HCT116 (cell line): ENCODE data around the gene MTOR. TPM values are rescaled to one million over a fixed set of nuclear protein-coding genes. Genes with fewer than 3 reads are reported as not detected.

Source experiments
- ATAC-seq: fragments of 200-7000 bp; cut with Tn5 transposase; 2 replicates; pipeline ENCODE4 v1.9.1; 2020; ENCODE audit warnings: mild to moderate bottlenecking, moderate library complexity
- BruUV-seq: library from RNA; stranded (reverse); fragments of 400-500 nt; replicated peaks from 2 replicates; lab custom pipeline; 2021; lab: Mats Ljungman, UMichigan
- CTCF ChIA-PET: fragments of 300-600 bp; sonication (Branson Sonifier 250); formaldehyde crosslinking; loops from one replicate; lab custom pipeline; 2021; ENCODE audit warnings: antibody characterized with exemption; lab: Charles Lee
- POLR2A ChIA-PET: fragments of 300-600, 350-600 bp; sonication (Branson Sonifier 250); formaldehyde crosslinking; loops from one replicate; lab custom pipeline; 2021; ENCODE audit warnings: antibody characterized with exemption; lab: Charles Lee
- RAD21 ChIA-PET, 2 experiments: fragments of 300-600 bp; sonication (Branson Sonifier 250); formaldehyde crosslinking; loops; one replicate each; lab custom pipeline; 2023; ENCODE audit warnings: low total read pairs in 2 of 2; ENCODE audit not compliant: uncharacterized antibody in 2 of 2, unreplicated experiment in 2 of 2, low non-redundant PET in 1 of 2; lab: Charles Lee
- DNase-seq: peaks from one replicate; pipeline ENCODE4 v3.0.0-alpha.2; 2010; ENCODE audit warnings: low read depth, low spot score
- H2AFZ ChIP-seq: fragments of 200-600 bp; shearing (Covaris generic), sonication (generic); 2 replicates; pipeline ENCODE4 v1.6.1; 2017; ENCODE audit warnings: low read depth, mixed run types, mixed read lengths, antibody characterized with exemption, low read length; ENCODE audit not compliant: poor library complexity, severe bottlenecking
- H3K27ac ChIP-seq: 2 replicates; pipeline ENCODE4 v1.5.1; 2012; ENCODE audit warnings: low read depth, low read length
- H3K27me3 ChIP-seq: fragments of 200-600 bp; sonication (generic); 2 replicates; pipeline ENCODE4 v1.6.1; 2016; ENCODE audit warnings: mixed run types, low read length, mixed read lengths; ENCODE audit not compliant: insufficient read depth
- H3K36me3 ChIP-seq, 2 experiments: fragments of 200-500 bp in 1 of 2; fragments of 200-600 bp in 1 of 2; sonication (Bioruptor generic) in 1 of 2; sonication (generic) in 1 of 2; 2 replicates each; pipeline versions ENCODE4 v1.5.1 to v1.6.1; 2014 to 2016; ENCODE audit warnings: low read length in 2 of 2, inconsistent platforms in 1 of 2, mixed read lengths in 1 of 2, mixed run types in 1 of 2; ENCODE audit not compliant: insufficient read depth in 2 of 2, control insufficient read depth in 1 of 2
- H3K4me1 ChIP-seq, 2 experiments: fragments of 200-600 bp in 1 of 2; sonication (generic) in 1 of 2; 2 replicates each; pipeline versions ENCODE4 v1.5.1 to v1.6.1; 2012 to 2017; ENCODE audit warnings: low read length in 2 of 2, inconsistent platforms in 1 of 2, mild to moderate bottlenecking in 1 of 2, mixed read lengths in 1 of 2, mixed run types in 1 of 2, moderate library complexity in 1 of 2; ENCODE audit not compliant: insufficient read depth in 2 of 2, control insufficient read depth in 1 of 2
- H3K4me2 ChIP-seq: fragments of 200-600 bp; sonication (generic); 2 replicates; pipeline ENCODE4 v1.6.1; 2017; ENCODE audit warnings: mixed run types, low read length, mixed read lengths
- H3K4me3 ChIP-seq, 2 experiments: fragments of 200-600 bp in 1 of 2; sonication (generic) in 1 of 2; replicated peaks in 1 of 2; 2 replicates each; pipeline ENCODE4 v1.5.1; 2011 to 2016; ENCODE audit warnings: low read length in 2 of 2, control low read depth in 1 of 2, low read depth in 1 of 2, mild to moderate bottlenecking in 1 of 2, mixed read lengths in 1 of 2, mixed run types in 1 of 2
- H3K79me2 ChIP-seq: fragments of 200-600 bp; sonication (generic); 2 replicates; pipeline ENCODE4 v1.6.1; 2017; ENCODE audit warnings: mild to moderate bottlenecking, mixed run types, low read length, moderate library complexity, mixed read lengths; ENCODE audit not compliant: insufficient read depth
- H3K9ac ChIP-seq: fragments of 200-600 bp; sonication (generic); 2 replicates; pipeline ENCODE4 v1.6.1; 2016; ENCODE audit warnings: low read length, mixed read lengths
- H3K9me2 ChIP-seq: fragments of 200-600 bp; sonication (generic), shearing (Covaris generic); 2 replicates; pipeline ENCODE4 v1.6.1; 2017; ENCODE audit warnings: mixed run types, mild to moderate bottlenecking, moderate library complexity; ENCODE audit not compliant: insufficient read depth
- H3K9me3 ChIP-seq, 2 experiments: fragments of 200-500 bp in 1 of 2; fragments of 200-600 bp in 1 of 2; sonication (Bioruptor generic) in 1 of 2; sonication (generic) in 1 of 2; 2 replicates each; pipeline ENCODE4 v1.6.1; 2014 to 2017; ENCODE audit warnings: low read length in 2 of 2, mixed read lengths in 2 of 2, inconsistent platforms in 1 of 2, low read depth in 1 of 2, mild to moderate bottlenecking in 1 of 2, mixed run types in 1 of 2, moderate library complexity in 1 of 2; ENCODE audit not compliant: control insufficient read depth in 1 of 2, insufficient read depth in 1 of 2
- H4K20me1 ChIP-seq: fragments of 200-600 bp; sonication (generic), shearing (Covaris generic); 2 replicates; pipeline ENCODE4 v1.6.1; 2017; ENCODE audit warnings: mixed run types, mild to moderate bottlenecking, moderate library complexity; ENCODE audit not compliant: insufficient read depth
- CBX3 ChIP-seq: IDR thresholded peaks from 2 replicates; pipeline ENCODE4 v1.6.1; 2012; ENCODE audit warnings: low read depth
- CTCF ChIP-seq, 3 experiments: fragments of 200-600 bp in 1 of 3; sonication (generic) in 1 of 3; IDR thresholded peaks in 2 of 3; conservative IDR thresholded peaks in 1 of 3; 2 replicates each; pipeline ENCODE4 v1.5.1; 2012 to 2017; ENCODE audit warnings: low read depth in 2 of 3, low read length in 2 of 3, antibody characterized with exemption in 1 of 3, borderline replicate concordance in 1 of 3, control low read depth in 1 of 3, mild to moderate bottlenecking in 1 of 3, mixed read lengths in 1 of 3, mixed run types in 1 of 3, moderate library complexity in 1 of 3; ENCODE audit not compliant: insufficient read depth in 1 of 3
- JUND ChIP-seq: IDR thresholded peaks from 2 replicates; pipeline ENCODE4 v1.6.1; 2012
- RAD21 ChIP-seq: IDR thresholded peaks from 2 replicates; pipeline ENCODE4 v1.6.1; 2012; ENCODE audit warnings: low read depth, mild to moderate bottlenecking
- SIN3A ChIP-seq: IDR thresholded peaks from 2 replicates; pipeline ENCODE4 v1.6.1; 2012; ENCODE audit warnings: low read depth
- SP1 ChIP-seq: IDR thresholded peaks from 2 replicates; pipeline ENCODE4 v1.6.1; 2012; ENCODE audit warnings: low read depth
- intact Hi-C: fragments of 100-400 bp; cut with micrococcal nuclease; formaldehyde crosslinking; loops from 2 replicates; pipeline ENCODE4 v1.10.0; 2022
- total RNA-seq: library from RNA; stranded (reverse); gene quantifications from one replicate; pipeline ENCODE4 v1.2.1, GENCODE V29; 2021; ENCODE audit not compliant: unreplicated experiment
- TF ChIP-seq, protein P1 (sequence below): IDR thresholded peaks from 2 replicates; pipeline ENCODE4 v1.6.1; 2012; ENCODE audit warnings: low read depth
- TF ChIP-seq, protein P2 (sequence below): IDR thresholded peaks from 2 replicates; pipeline ENCODE4 v1.6.1; 2011; ENCODE audit warnings: mild to moderate bottlenecking, low read length, moderate library complexity; ENCODE audit not compliant: insufficient replicate concordance; ENCODE audit errors: extremely low read depth
- TF ChIP-seq, protein P3 (sequence below): IDR thresholded peaks from 2 replicates; pipeline ENCODE4 v1.6.1; 2012

MTOR gene
- total RNA-seq, 1 experiment from 2014 or later, result 42.2 TPM

GRCh38 chr1:11072216-11072917 lies 190.0 kb downstream of the MTOR start:
- Histone ChIP-seq H3K4me3 (no peak overlapping the region), H3K36me3 (peaks cover 66 to 83% of the 10 kb centered on the region in 2 experiments), H3K9me2 (no peaks in the 10 kb centered on the region), H3K9ac (no peak overlapping the region), H3K79me2 (no peaks in the 10 kb centered on the region), H3K27ac (no peak overlapping the region), H4K20me1 (no peaks in the 10 kb centered on the region), H2AFZ (no peak overlapping the region), H3K4me1 (no peaks in the 10 kb centered on the region), H3K4me2 (no peak overlapping the region), H3K27me3 (no peaks in the 10 kb centered on the region), H3K9me3 (no peaks in the 10 kb centered on the region)
- ATAC-seq (no peak), DNase-seq (no peak)
- no peak for TF ChIP-seq RAD21
- BruUV-seq, result no TSS peak
- ChIA-PET CTCF (no interaction called here), RAD21 (no interaction called here), POLR2A (interaction anchor here (1.4 kb wide), 1 partner anchor 27 kb away, joined by 3 read pairs; the partner anchor contains the start of gene EXOSC10)
- intact Hi-C loops, result no loop called here

DNA sequence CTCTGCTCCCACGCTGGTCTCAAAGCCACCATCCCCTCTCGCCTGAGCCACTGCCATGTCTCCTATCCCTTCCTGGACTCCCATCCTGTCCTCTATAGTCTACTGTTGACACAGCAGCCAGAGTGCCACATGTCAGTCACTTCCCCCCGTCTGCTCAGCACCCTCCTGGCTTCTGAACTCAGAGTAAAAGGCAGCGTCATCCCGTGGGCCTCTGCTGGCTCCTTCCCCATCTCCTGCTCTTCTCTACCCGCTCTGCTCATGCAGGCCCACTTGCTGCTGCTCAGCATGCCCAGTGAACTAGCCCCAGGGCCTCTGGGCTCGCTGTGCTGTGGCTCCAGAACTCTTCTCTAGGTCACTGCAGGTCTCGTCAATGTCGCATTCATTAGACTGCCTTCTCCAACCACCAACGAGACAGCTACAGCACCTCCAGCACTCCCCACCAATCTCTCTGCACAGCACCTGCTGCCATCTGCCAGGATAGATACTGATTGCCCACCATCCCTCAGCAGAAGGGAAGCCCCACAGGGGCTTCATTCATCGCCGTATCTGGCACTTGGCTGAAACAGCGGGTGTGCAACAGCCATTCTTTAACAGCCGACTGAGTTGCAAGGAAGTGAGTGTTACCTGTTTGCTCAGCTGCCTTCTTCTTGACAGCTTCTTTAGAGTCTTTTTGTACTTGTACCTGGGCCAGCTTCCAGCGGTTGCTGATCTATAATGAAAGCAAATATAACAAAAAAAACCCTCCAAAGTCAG lies 190.7 kb downstream of the MTOR start:
- H3K9me3 ChIP-seq, result no peaks in the 10 kb centered on the region
- peaks cover 61 to 79% of the 10 kb centered on the region in 2 experiments for H3K36me3 ChIP-seq
- intact Hi-C loops, result no loop called here
- no peaks in the 10 kb centered on the region for H3K4me1 ChIP-seq
- no peak overlapping the region for H2AFZ ChIP-seq
- no peaks in the 10 kb centered on the region for H4K20me1 ChIP-seq
- ATAC-seq (no peak), DNase-seq (no peak)
- no TSS peak for BruUV-seq
- no peak overlapping the region for H3K4me2 ChIP-seq
- ChIA-PET POLR2A (interaction anchor here (1.4 kb wide), 1 partner anchor 28 kb away, joined by 3 read pairs; the partner anchor contains the start of gene EXOSC10), CTCF (no interaction called here), RAD21 (no interaction called here)
- H3K27ac ChIP-seq, result no peak overlapping the region
- H3K4me3 ChIP-seq, result no peak overlapping the region
- no peak overlapping the region for H3K9ac ChIP-seq
- no peaks in the 10 kb centered on the region for H3K9me2 ChIP-seq
- H3K79me2 ChIP-seq, result no peaks in the 10 kb centered on the region
- no peaks in the 10 kb centered on the region for H3K27me3 ChIP-seq
- TF ChIP-seq, protein P1, sequence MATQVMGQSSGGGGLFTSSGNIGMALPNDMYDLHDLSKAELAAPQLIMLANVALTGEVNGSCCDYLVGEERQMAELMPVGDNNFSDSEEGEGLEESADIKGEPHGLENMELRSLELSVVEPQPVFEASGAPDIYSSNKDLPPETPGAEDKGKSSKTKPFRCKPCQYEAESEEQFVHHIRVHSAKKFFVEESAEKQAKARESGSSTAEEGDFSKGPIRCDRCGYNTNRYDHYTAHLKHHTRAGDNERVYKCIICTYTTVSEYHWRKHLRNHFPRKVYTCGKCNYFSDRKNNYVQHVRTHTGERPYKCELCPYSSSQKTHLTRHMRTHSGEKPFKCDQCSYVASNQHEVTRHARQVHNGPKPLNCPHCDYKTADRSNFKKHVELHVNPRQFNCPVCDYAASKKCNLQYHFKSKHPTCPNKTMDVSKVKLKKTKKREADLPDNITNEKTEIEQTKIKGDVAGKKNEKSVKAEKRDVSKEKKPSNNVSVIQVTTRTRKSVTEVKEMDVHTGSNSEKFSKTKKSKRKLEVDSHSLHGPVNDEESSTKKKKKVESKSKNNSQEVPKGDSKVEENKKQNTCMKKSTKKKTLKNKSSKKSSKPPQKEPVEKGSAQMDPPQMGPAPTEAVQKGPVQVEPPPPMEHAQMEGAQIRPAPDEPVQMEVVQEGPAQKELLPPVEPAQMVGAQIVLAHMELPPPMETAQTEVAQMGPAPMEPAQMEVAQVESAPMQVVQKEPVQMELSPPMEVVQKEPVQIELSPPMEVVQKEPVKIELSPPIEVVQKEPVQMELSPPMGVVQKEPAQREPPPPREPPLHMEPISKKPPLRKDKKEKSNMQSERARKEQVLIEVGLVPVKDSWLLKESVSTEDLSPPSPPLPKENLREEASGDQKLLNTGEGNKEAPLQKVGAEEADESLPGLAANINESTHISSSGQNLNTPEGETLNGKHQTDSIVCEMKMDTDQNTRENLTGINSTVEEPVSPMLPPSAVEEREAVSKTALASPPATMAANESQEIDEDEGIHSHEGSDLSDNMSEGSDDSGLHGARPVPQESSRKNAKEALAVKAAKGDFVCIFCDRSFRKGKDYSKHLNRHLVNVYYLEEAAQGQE, result no peak
- TF ChIP-seq SP1 (no peak), CTCF (IDR thresholded peaks at IDR 0.05 in 2 of 3, conservative IDR thresholded peaks at IDR 0.05 in 1 of 3; ENCODE audit: borderline replicate concordance in 1 of 3, insufficient read depth in 1 of 3, low read depth in 2 of 3, low read length in 2 of 3) (no peak), SIN3A (no peak), JUND (no peak), CBX3 (no peak)
- TF ChIP-seq, protein P2, sequence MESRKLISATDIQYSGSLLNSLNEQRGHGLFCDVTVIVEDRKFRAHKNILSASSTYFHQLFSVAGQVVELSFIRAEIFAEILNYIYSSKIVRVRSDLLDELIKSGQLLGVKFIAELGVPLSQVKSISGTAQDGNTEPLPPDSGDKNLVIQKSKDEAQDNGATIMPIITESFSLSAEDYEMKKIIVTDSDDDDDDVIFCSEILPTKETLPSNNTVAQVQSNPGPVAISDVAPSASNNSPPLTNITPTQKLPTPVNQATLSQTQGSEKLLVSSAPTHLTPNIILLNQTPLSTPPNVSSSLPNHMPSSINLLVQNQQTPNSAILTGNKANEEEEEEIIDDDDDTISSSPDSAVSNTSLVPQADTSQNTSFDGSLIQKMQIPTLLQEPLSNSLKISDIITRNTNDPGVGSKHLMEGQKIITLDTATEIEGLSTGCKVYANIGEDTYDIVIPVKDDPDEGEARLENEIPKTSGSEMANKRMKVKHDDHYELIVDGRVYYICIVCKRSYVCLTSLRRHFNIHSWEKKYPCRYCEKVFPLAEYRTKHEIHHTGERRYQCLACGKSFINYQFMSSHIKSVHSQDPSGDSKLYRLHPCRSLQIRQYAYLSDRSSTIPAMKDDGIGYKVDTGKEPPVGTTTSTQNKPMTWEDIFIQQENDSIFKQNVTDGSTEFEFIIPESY, result no peak
- TF ChIP-seq, protein P3, sequence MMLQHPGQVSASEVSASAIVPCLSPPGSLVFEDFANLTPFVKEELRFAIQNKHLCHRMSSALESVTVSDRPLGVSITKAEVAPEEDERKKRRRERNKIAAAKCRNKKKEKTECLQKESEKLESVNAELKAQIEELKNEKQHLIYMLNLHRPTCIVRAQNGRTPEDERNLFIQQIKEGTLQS, result no peak
